22Rv1 (cell line): ENCODE measurements around the gene ESPNL.

Experiments used
- CTCF ChIP-seq: fragments of 450-650 bp; IDR thresholded peaks from 2 replicates; pipeline ENCODE4 v1.5.1; 2017; ENCODE audit warnings: mild to moderate bottlenecking
- ZFX ChIP-seq: fragments of 450-650 bp; IDR thresholded peaks from 2 replicates; pipeline ENCODE4 v1.6.1; 2017; ENCODE audit warnings: antibody characterized with exemption, borderline replicate concordance

GRCh38 chr2:238069021-238069709 is 31.0 kb upstream of the ESPNL start:
- TF ChIP-seq CTCF (no peak), ZFX (no peak)
